B cell (primary cell): ENCODE results near the gene SEMA3G. TPM values are rescaled to one million over a fixed set of nuclear protein-coding genes. Genes with fewer than 3 reads are reported as not detected.

ENCODE experiments used
- ATAC-seq: fragments of 200-7000 bp; cut with Tn5 transposase; one replicate; pipeline ENCODE4 v1.10.0; 2021; ENCODE audit warnings: low read depth, mild to moderate bottlenecking, moderate number of reproducible peaks, moderate library complexity
- CTCF ChIA-PET: fragments of 350-600 bp; sonication (Branson Sonifier 250); formaldehyde crosslinking; loops from one replicate; lab custom pipeline; 2021; ENCODE audit warnings: antibody characterized with exemption, inconsistent platforms; lab: Charles Lee
- POLR2A ChIA-PET: fragments of 350-600 bp; sonication (Branson Sonifier 250); formaldehyde crosslinking; loops from one replicate; lab custom pipeline; 2021; ENCODE audit warnings: antibody characterized with exemption; lab: Charles Lee
- DNase-seq: peaks from one replicate; pipeline ENCODE4 v3.0.0; 2013
- H2AFZ ChIP-seq: 2 replicates; pipeline ENCODE4 v1.6.1; 2012; ENCODE audit warnings: mild to moderate bottlenecking, low read depth, low read length; ENCODE audit not compliant: insufficient read depth, poor library complexity, severe bottlenecking
- H3K27ac ChIP-seq, 2 donors: 1 replicate in 1 of 2; 2 replicates in 1 of 2; pipeline ENCODE4 v1.5.1; 2012 to 2013; ENCODE audit warnings: low read length in 2 of 2, mild to moderate bottlenecking in 2 of 2, moderate library complexity in 1 of 2
- H3K27me3 ChIP-seq, 4 experiments: fragments of 200-600 bp in 1 of 4; sonication (generic) in 1 of 4; replicated peaks in 1 of 4; 1 replicate in 2 of 4; 2 replicates in 2 of 4; pipeline versions ENCODE4 v1.6.1 to v1.7.0; 2013 to 2016; ENCODE audit warnings: low read length in 3 of 4, mild to moderate bottlenecking in 2 of 4, mixed read lengths in 1 of 4, moderate library complexity in 1 of 4; ENCODE audit not compliant: insufficient read depth in 4 of 4, control insufficient read depth in 3 of 4; ENCODE audit errors: control extremely low read depth in 1 of 4
- H3K36me3 ChIP-seq, 2 experiments: replicated peaks in 1 of 2; 1 replicate in 1 of 2; 2 replicates in 1 of 2; pipeline versions ENCODE4 v1.6.1 to v1.7.1; 2013; ENCODE audit warnings: low read length in 1 of 2; ENCODE audit not compliant: insufficient read depth in 2 of 2, control insufficient read depth in 1 of 2; ENCODE audit errors: control extremely low read depth in 1 of 2, extremely low read depth in 1 of 2
- H3K4me1 ChIP-seq, 2 donors: fragments of 200-600 bp in 1 of 2; sonication (generic) in 1 of 2; 1 replicate in 1 of 2; 2 replicates in 1 of 2; pipeline versions ENCODE4 v1.5.1 to v1.6.1; 2013 to 2017; ENCODE audit warnings: low read length in 2 of 2; ENCODE audit not compliant: control insufficient read depth in 2 of 2, insufficient read depth in 2 of 2
- H3K4me2 ChIP-seq: replicated peaks from 2 replicates; pipeline ENCODE3; 2012; ENCODE audit warnings: mild to moderate bottlenecking, low read depth, low read length; ENCODE audit not compliant: poor library complexity, severe bottlenecking
- H3K4me3 ChIP-seq, 5 experiments: fragments of 200-600 bp in 1 of 5; sonication (generic) in 1 of 5; 1 replicate in 3 of 5; 2 replicates in 2 of 5; pipeline versions ENCODE4 v1.5.1 to v1.7.0; 2011 to 2016; ENCODE audit warnings: low read length in 4 of 5, mild to moderate bottlenecking in 4 of 5, low read depth in 2 of 5, control low read depth in 1 of 5, moderate library complexity in 1 of 5; ENCODE audit not compliant: insufficient read depth in 1 of 5; ENCODE audit errors: control extremely low read depth in 1 of 5, extremely low read depth in 1 of 5
- H3K79me2 ChIP-seq: fragments of 200-600 bp; sonication (generic); one replicate; pipeline ENCODE4 v1.6.0; 2016; ENCODE audit warnings: low read length; ENCODE audit not compliant: control insufficient read depth, insufficient read depth
- H3K9ac ChIP-seq: fragments of 200-600 bp; sonication (generic); 2 replicates; pipeline ENCODE4 v1.6.1; 2017; ENCODE audit warnings: mild to moderate bottlenecking, low read length, moderate library complexity
- H3K9me3 ChIP-seq, 3 donors: one replicate each; pipeline versions ENCODE4 v1.6.1 to v1.7.1; 2013; ENCODE audit warnings: low read length in 2 of 3; ENCODE audit not compliant: control insufficient read depth in 2 of 3, insufficient read depth in 1 of 3; ENCODE audit errors: control extremely low read depth in 1 of 3
- H4K20me1 ChIP-seq: 2 replicates; pipeline ENCODE4 v1.6.0; 2012; ENCODE audit warnings: mild to moderate bottlenecking, low read length; ENCODE audit not compliant: insufficient read depth, control insufficient read depth, poor library complexity, severe bottlenecking
- H3K27ac Mint-ChIP-seq: one replicate; pipeline ENCODE4 v1.8.0; 2021; ENCODE audit warnings: mixed read lengths
- H3K27me3 Mint-ChIP-seq: one replicate; pipeline ENCODE4 v1.8.0; 2021; ENCODE audit warnings: mixed read lengths
- H3K4me1 Mint-ChIP-seq: one replicate; pipeline ENCODE4 v1.8.0; 2021; ENCODE audit warnings: mixed read lengths
- H3K4me3 Mint-ChIP-seq: one replicate; pipeline ENCODE4 v1.8.0; 2021; ENCODE audit warnings: mixed read lengths
- H3K9me3 Mint-ChIP-seq: one replicate; pipeline ENCODE4 v1.8.0; 2022; ENCODE audit warnings: mixed read lengths; ENCODE audit not compliant: insufficient read depth
- EZH2 ChIP-seq: IDR thresholded peaks from 2 replicates; pipeline ENCODE4 v1.6.1; 2012; ENCODE audit warnings: borderline replicate concordance, low read depth, mild to moderate bottlenecking, moderate library complexity, low read length; ENCODE audit not compliant: insufficient read depth, poor library complexity, severe bottlenecking
- WGBS: methylation state at CpG from one replicate; pipeline ENCODE4 v1.1.5; 2013; ENCODE audit warnings: missing lambda C conversion rate; ENCODE audit not compliant: insufficient coverage; 5-methylcytosine and 5-hydroxymethylcytosine counted together
- intact Hi-C: fragments of 100-400 bp; cut with micrococcal nuclease; formaldehyde crosslinking; loops from one replicate; pipeline ENCODE4 v1.10.0; 2022
- polyA plus RNA-seq: library from polyadenylated mRNA; depleted of rRNA; stranded (reverse); fragments of >200 nt; gene quantifications from 2 replicates; pipeline ENCODE4 v1.2.3, GENCODE V29; 2012
- total RNA-seq, 2 donors: library from RNA; stranded (reverse); fragments of 120-200 nt in 1 of 2; gene quantifications; 1 replicate in 1 of 2; 2 replicates in 1 of 2; pipeline versions ENCODE4 v1.2.3 to v1.2.4, GENCODE V29; 2013 to 2022
- TF ChIP-seq, protein P1 (sequence below): fragments of 200-600 bp; IDR thresholded peaks from one replicate; pipeline ENCODE4 v1.8.0; 2022; ENCODE audit warnings: antibody characterized with exemption, mild to moderate bottlenecking

SEMA3G gene
- total and polyA plus RNA-seq, 2 donors (not counting 1 experiment from before 2014, with no cell fraction given) = 0.10 to 0.42 TPM

- no peak overlapping the region for H3K27ac Mint-ChIP-seq
- H3K9me3 Mint-ChIP-seq = no peaks in the 10 kb centered on the region
- WGBS = 95% methylated on average over 31 of the region's 31 CpGs
Measured at GRCh38 chr3:52487050-52487787, 42.3 kb upstream of the SEMA3G start.

More at GRCh38 chr3:52487050-52487787, 42.3 kb upstream of the SEMA3G start:
- H4K20me1 ChIP-seq = no peaks in the 10 kb centered on the region
- H3K27me3 ChIP-seq = no peaks in the 10 kb centered on the region
- no peak for ATAC-seq
- no peak for TF ChIP-seq EZH2
- TF ChIP-seq, protein P1, sequence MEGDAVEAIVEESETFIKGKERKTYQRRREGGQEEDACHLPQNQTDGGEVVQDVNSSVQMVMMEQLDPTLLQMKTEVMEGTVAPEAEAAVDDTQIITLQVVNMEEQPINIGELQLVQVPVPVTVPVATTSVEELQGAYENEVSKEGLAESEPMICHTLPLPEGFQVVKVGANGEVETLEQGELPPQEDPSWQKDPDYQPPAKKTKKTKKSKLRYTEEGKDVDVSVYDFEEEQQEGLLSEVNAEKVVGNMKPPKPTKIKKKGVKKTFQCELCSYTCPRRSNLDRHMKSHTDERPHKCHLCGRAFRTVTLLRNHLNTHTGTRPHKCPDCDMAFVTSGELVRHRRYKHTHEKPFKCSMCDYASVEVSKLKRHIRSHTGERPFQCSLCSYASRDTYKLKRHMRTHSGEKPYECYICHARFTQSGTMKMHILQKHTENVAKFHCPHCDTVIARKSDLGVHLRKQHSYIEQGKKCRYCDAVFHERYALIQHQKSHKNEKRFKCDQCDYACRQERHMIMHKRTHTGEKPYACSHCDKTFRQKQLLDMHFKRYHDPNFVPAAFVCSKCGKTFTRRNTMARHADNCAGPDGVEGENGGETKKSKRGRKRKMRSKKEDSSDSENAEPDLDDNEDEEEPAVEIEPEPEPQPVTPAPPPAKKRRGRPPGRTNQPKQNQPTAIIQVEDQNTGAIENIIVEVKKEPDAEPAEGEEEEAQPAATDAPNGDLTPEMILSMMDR = no peak
- no peaks in the 10 kb centered on the region for H3K79me2 ChIP-seq
- H3K36me3 ChIP-seq = peaks cover 0 to 60% of the 10 kb centered on the region in 2 experiments
- H3K9me3 ChIP-seq = no peaks in the 10 kb centered on the region
- no peak overlapping the region for H3K4me3 ChIP-seq
- POLR2A ChIA-PET = no interaction called here
- no peak overlapping the region for H3K4me2 ChIP-seq
- CTCF ChIA-PET = no interaction called here
- no peaks in the 10 kb centered on the region for H3K27me3 Mint-ChIP-seq
- intact Hi-C loops = no loop called here
- no peaks in the 10 kb centered on the region for H3K4me1 ChIP-seq
- DNase-seq = no peak
- H3K4me3 Mint-ChIP-seq = no peak overlapping the region
- no peak overlapping the region for H3K9ac ChIP-seq
- H3K27ac ChIP-seq = no peak overlapping the region
- H3K4me1 Mint-ChIP-seq = no peaks in the 10 kb centered on the region
- H2AFZ ChIP-seq = no peak overlapping the region
